T-helper 17 cell (primary cell): ENCODE measurements around the gene BCL2L11. TPM values are rescaled to one million over a fixed set of nuclear protein-coding genes. Genes with fewer than 3 reads are reported as not detected.

Source experiments
- ATAC-seq: fragments of 150-1000 bp; cut with Tn5 transposase; 2 replicates; pipeline ENCODE4 v1.10.0; 2021; ENCODE audit warnings: mild to moderate bottlenecking, moderate library complexity
- DNase-seq, 3 donors: peaks; one replicate each; pipeline versions ENCODE4 v3.0.0 to v3.0.0-alpha.2; 2020 to 2021
- H3K9me3 ChIP-seq: one replicate; pipeline ENCODE4 v1.7.0; 2013; ENCODE audit warnings: low read length, mild to moderate bottlenecking; ENCODE audit not compliant: control insufficient read depth, poor library complexity, severe bottlenecking
- H3K27ac Mint-ChIP-seq: one replicate; pipeline ENCODE4 v1.8.0; 2022; ENCODE audit warnings: mild to moderate bottlenecking, moderate library complexity, mixed read lengths
- H3K27me3 Mint-ChIP-seq: one replicate; pipeline ENCODE4 v1.8.0; 2022; ENCODE audit warnings: mixed read lengths
- H3K36me3 Mint-ChIP-seq: one replicate; pipeline ENCODE4 v1.8.0; 2022; ENCODE audit warnings: low read depth, mixed read lengths
- H3K4me1 Mint-ChIP-seq: one replicate; pipeline ENCODE4 v1.8.0; 2022; ENCODE audit warnings: mild to moderate bottlenecking, mixed read lengths
- H3K4me3 Mint-ChIP-seq: one replicate; pipeline ENCODE4 v1.8.0; 2022; ENCODE audit warnings: mild to moderate bottlenecking, moderate library complexity, mixed read lengths
- total RNA-seq, 4 donors: library from RNA in 2 of 4; stranded (reverse) in 2 of 4; gene quantifications; one replicate each; pipeline ENCODE4 v1.2.3 and lab custom pipeline; 2022 to 2026

Gene BCL2L11
- total RNA-seq, 2 donors from 2014 or later, result 29.5 to 47.2 TPM

DNA sequence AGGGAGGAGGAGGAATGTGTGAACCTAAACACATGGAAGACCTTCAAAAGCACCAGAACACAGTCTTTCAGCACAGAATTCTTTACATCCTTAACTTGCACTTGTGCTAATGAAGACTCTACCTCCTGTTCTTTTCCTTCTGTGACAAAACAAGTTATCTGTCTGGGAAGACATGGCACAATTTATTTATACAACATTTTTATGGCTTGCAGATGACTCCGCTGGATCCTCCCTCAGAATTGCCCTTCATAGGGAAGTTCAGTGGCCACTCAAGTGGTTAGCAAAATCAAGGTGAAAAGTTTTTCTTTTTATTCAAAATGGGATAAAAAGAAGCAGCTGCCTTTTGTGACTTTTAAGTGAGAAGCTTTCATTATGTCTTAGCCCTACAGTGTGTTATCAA lies 21.4 kb downstream of the BCL2L11 start:
- ATAC-seq (no peak), DNase-seq (no peak)
- Mint-ChIP-seq H3K27me3 (no peaks in the 10 kb centered on the region), H3K4me1 (peaks cover 12% of the 10 kb centered on the region), H3K4me3 (no peak overlapping the region), H3K36me3 (peaks cover 4% of the 10 kb centered on the region), H3K27ac (no peak overlapping the region)
- H3K9me3 ChIP-seq, result no peaks in the 10 kb centered on the region

DNA sequence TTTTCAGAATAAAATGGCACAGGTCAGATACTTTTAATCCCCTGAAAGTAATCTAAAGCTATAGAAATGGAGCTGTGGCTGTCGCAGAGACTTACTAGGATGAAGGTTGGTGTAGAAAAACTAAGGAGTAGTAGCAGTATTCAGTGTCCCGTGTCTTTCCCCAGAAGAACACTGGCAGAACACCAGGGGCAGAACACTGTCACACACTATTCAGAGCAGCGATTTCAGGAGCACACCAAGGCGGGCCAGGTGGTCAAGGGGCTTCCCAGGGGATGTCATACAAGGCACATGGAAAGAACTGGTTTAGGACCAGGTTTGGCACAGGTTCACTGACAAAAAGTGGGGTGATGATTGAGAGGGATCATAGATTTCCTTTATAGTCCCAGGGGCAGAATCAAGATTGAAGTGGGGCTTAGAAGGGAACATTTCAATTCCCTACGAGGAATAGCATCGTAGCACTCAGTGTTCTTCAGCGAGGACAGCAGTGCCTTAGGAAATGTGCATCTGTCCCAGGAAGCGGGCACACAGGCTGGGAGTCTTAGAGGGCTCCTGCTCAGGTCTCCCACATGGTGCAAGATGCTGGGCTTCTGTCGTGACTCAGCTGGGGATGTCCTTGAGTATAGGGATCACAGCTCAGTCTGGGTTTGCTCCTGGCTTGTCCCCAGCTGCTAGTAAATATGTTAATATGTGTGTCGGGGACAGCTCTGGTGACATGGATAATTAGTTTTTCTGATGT lies 22.6 kb downstream of the BCL2L11 start:
- peaks cover 9% of the 10 kb centered on the region for H3K4me1 Mint-ChIP-seq
- H3K27me3 Mint-ChIP-seq, result no peaks in the 10 kb centered on the region
- no peaks in the 10 kb centered on the region for H3K9me3 ChIP-seq
- ATAC-seq, result no peak
- no peak for DNase-seq
- no peak overlapping the region for H3K27ac Mint-ChIP-seq
- H3K4me3 Mint-ChIP-seq, result no peak overlapping the region
- peaks cover 2% of the 10 kb centered on the region for H3K36me3 Mint-ChIP-seq

DNA sequence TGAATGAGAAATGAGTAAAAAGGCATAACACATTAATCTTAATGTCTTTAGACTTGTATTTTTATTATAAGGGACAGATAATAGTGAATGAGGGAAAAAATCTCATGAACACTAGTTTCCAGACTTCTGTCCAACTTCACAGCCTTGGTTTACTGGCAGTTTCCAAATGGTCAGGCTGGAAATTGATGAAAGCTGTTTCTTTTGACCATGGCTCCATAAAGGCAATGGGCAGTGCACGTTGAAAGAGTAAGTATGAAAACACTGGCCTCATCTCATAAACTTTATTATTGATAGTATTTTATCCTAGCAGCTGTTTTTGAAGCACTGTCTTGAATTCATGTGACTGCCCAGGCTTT lies 23.1 kb downstream of the BCL2L11 start:
- no peak overlapping the region for H3K27ac Mint-ChIP-seq
- peaks cover 9% of the 10 kb centered on the region for H3K4me1 Mint-ChIP-seq
- ATAC-seq, result no peak
- H3K9me3 ChIP-seq, result no peaks in the 10 kb centered on the region
- no peaks in the 10 kb centered on the region for H3K27me3 Mint-ChIP-seq
- H3K36me3 Mint-ChIP-seq, result peaks cover 2% of the 10 kb centered on the region
- no peak for DNase-seq
- no peak overlapping the region for H3K4me3 Mint-ChIP-seq

DNA sequence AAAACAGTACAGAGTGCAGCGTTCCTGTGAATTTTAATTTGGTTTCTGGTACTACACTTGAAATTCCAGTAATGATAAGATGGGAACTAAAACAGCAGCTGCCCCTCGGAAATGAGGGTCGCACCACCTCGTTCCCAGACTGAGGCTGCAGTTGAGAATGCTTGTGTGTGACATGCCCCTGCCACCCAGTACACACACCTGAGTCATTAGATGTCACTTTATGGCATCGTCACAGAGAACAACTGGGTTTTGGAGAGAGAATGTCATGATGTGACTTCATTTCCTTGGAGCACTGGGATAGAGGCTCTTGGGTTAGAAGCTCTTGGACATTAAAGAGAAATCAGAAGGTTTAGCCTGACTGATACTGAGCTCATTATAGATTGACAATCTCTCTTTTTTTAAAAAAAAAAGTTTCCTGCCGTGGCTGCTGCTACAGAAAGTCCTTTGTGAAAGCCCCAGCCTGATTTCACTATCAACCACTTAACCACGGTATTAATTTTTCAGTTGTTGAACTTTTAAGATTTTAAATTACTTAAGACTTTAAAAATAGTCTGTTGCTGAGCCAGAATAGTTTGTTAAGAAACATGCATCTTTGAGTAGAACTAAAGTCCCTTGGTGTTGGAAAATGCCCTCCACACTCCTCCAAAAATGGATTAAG lies 24.5 kb downstream of the BCL2L11 start:
- H3K36me3 Mint-ChIP-seq, result peaks cover 8% of the 10 kb centered on the region

DNA sequence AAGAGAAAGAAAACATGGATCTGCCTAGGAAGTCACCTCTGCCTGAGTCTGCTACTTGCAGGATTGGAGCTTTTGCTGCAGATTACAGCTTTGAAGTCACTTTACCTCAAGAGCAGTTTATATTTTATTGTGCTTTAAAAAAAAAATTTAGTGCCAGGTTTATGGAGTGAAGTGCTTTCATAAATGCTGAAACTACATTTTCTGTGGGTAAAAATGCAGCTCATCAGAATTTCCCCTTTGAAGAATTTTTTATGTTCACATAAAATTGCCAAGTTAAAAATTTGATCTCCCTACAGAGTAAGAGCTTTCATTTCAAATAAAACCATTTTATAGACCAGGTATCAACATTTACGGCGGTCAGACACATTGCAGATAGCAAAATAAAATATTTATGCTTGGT lies 25.2 kb downstream of the BCL2L11 start:
- ATAC-seq, result no peak

More for the DNA sequence above, 24.5 kb downstream of the BCL2L11 start:
- Mint-ChIP-seq H3K27ac (no peak overlapping the region), H3K27me3 (no peaks in the 10 kb centered on the region), H3K4me1 (peaks cover 17% of the 10 kb centered on the region), H3K4me3 (no peak overlapping the region)
- DNase-seq, result no peak
- no peaks in the 10 kb centered on the region for H3K9me3 ChIP-seq
- ATAC-seq, result no peak

DNA sequence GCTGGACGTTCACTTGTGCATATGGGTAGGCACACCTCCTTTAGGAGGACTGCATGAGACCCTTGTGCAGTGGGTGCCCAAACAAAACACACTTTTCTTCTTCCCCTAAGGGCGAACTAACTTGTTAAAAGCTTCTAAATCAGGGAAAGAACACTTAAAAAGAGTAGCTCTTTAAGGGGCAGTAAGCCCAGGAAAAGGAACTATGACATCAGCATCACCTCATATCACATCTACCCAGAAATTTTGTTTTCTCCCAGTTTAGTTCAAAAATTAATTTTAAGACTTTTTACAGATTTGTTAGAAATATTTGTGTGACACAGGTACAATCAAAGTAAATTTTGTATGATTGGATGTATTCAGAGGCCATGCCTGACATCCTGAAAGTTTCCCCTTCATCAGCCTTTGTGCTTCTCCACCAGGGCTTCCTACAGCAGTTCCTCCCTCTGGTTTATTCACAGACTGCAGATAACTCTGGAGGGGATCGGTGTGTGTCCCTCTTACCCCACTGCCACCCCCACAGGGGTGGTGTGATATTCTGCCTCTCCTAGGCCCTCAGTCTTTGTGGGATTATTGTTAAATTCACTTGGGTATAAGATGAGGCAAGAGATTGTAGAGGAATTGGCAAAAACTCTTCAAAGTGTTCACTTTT lies 27.6 kb downstream of the BCL2L11 start:
- H3K9me3 ChIP-seq, result no peaks in the 10 kb centered on the region
- no peak overlapping the region for H3K4me3 Mint-ChIP-seq
- H3K27ac Mint-ChIP-seq, result no peak overlapping the region
- H3K36me3 Mint-ChIP-seq, result peaks cover 8% of the 10 kb centered on the region
- DNase-seq, result no peak
- no peaks in the 10 kb centered on the region for H3K27me3 Mint-ChIP-seq
- H3K4me1 Mint-ChIP-seq, result peaks cover 14% of the 10 kb centered on the region
- ATAC-seq, result no peak

More for the DNA sequence above, 25.2 kb downstream of the BCL2L11 start:
- H3K27me3 Mint-ChIP-seq, result no peaks in the 10 kb centered on the region
- H3K4me3 Mint-ChIP-seq, result no peak overlapping the region
- H3K9me3 ChIP-seq, result no peaks in the 10 kb centered on the region
- peaks cover 8% of the 10 kb centered on the region for H3K36me3 Mint-ChIP-seq
- H3K27ac Mint-ChIP-seq, result no peak overlapping the region
- no peak for DNase-seq
- H3K4me1 Mint-ChIP-seq, result peaks cover 17% of the 10 kb centered on the region

DNA sequence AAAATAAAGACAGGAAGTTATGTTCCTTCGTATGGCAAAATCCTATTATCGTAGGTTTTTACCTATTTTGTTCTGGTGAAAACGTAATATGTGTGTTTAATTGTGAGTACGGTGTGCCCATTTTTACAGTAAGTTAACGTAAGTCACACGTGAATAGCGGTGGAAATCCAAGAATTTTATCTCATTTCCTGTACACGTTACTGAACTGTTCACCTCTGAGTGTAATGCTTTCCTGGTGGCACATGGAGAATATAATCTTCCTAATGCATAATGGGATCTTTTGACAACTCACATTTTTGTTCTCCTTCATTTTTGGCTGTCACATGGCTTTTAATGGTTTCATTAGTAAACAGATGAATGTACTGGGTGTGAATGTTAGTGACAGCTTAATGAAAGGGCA lies 28.2 kb downstream of the BCL2L11 start:
- H3K4me1 Mint-ChIP-seq, result peaks cover 14% of the 10 kb centered on the region
- no peaks in the 10 kb centered on the region for H3K27me3 Mint-ChIP-seq
- H3K4me3 Mint-ChIP-seq, result no peak overlapping the region
- H3K36me3 Mint-ChIP-seq, result peaks cover 8% of the 10 kb centered on the region
- ATAC-seq, result no peak
- no peak overlapping the region for H3K27ac Mint-ChIP-seq
- no peak for DNase-seq
- H3K9me3 ChIP-seq, result no peaks in the 10 kb centered on the region

DNA sequence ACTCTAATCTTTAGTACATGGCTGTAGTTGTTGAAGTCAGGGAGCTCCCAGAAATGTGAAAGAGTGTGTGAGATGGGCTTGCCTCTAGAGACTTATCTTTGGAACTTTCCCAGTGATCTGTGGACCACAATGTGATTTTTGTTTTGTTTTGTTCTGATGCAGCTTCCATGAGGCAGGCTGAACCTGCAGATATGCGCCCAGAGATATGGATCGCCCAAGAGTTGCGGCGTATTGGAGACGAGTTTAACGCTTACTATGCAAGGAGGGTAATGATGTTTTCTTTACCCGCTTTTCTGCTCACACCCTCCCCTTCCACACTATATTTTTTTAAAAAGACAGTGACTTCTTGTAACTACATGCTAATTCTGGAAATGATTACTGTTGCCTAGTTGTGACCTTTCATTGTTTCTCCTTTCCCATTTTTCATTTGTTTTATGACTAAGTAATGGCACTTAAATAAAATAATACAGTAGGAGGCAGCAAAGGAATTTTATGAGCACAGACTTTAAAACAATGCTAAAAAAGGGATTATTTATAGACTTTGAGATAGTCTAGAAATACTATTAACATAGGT lies 29.3 kb downstream of the BCL2L11 start:
- Mint-ChIP-seq H3K4me3 (no peak overlapping the region), H3K4me1 (peaks cover 12% of the 10 kb centered on the region), H3K27ac (no peak overlapping the region), H3K36me3 (peaks cover 8% of the 10 kb centered on the region), H3K27me3 (no peaks in the 10 kb centered on the region)
- ATAC-seq (no peak), DNase-seq (no peak)
- no peaks in the 10 kb centered on the region for H3K9me3 ChIP-seq

DNA sequence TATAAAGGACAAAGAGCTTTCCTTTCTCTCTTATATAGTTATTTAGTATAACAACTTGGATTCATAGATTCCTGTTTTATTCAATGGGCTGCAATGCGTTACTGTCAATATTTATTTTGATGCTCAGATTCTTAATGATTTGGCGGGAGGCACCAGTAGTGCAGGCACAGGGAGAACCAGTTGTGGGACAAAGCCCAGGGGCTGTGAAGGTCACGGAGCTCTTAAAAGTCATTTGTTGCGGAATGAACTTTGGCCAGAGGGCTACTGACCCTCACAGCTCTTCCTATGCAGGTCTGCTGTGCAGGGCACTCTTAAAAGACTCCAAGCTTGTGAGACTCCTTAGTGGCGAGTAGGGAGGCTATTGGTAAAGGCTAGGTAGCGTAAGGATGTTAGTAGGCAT lies 34.0 kb downstream of the BCL2L11 start:
- no peaks in the 10 kb centered on the region for H3K9me3 ChIP-seq
- Mint-ChIP-seq H3K27me3 (no peaks in the 10 kb centered on the region), H3K4me3 (no peak overlapping the region), H3K36me3 (peaks cover 6% of the 10 kb centered on the region), H3K27ac (no peak overlapping the region), H3K4me1 (peaks cover 18% of the 10 kb centered on the region)
- no peak for DNase-seq
- no peak for ATAC-seq

DNA sequence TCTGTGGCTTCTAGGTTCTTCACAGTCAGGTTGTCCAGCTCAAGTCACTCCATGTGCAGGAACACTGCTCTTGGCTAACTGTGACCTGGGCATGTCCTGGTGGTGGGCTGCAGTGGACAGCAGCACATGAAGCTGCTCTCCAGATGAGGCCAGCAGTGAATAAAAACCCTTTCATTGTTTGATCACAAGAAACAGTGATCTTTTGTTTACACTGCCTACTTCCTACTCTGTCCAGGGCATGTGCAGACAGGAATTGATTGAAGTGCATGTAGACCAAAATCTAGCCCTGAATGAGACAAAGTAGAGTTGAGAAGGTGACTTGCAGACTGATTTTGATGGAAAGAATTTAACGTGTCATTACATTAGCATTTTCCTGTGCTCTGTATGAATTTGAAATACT lies 34.9 kb downstream of the BCL2L11 start:
- Mint-ChIP-seq H3K4me1 (peaks cover 22% of the 10 kb centered on the region), H3K36me3 (peaks cover 5% of the 10 kb centered on the region), H3K27me3 (no peaks in the 10 kb centered on the region), H3K4me3 (no peak overlapping the region), H3K27ac (no peak overlapping the region)
- no peak for ATAC-seq
- DNase-seq, result no peak
- H3K9me3 ChIP-seq, result no peaks in the 10 kb centered on the region

DNA sequence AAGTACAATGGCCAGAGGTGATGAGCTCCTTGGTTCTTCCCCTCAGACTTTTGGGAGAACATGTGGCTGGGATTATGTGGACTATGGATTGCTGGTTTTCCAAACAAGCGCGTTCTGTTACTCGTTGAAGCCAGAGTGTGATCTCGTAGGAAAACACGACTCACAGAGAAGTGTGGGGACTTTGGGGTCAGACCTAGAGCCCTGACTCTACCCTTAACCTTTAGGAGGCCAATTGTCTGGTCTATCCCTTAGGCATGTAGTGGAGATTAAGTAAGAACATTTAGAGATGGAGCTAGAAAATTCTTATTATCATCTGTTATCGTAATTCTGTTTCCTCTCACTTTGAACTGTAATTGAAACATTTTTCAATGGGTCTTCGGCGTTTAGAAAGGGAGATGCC lies 35.8 kb downstream of the BCL2L11 start:
- H3K27me3 Mint-ChIP-seq, result no peaks in the 10 kb centered on the region
- no peak for ATAC-seq
- peaks cover 23% of the 10 kb centered on the region for H3K4me1 Mint-ChIP-seq

DNA sequence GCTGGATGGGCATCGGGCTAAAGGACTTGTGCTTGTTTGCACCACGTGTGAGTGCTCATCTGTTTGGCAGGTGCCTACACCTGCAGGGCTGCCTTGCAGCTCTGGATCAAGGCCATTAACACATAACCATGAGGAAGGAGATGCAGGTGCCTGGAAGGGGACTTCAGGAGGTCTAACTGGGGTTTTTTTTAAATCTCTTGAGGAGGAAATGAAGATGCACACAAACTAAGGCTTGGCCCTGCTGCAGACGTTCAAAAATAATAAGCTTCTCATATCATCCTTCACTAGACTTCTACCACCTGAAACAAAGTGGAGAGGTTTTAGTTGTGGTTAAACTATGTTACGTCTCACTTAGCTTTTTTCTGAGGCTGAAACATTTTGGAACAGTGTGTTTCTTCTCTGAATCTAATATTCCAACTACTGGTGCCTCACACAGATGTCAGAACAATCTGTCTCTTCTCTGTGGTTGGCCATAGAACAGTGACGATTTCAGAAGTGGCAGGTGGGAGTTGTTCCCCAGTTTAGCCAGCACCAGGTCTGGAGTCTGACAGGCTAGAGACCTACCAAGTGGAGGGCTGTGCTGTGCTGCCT lies 36.5 kb downstream of the BCL2L11 start:
- H3K4me1 Mint-ChIP-seq, result peaks cover 27% of the 10 kb centered on the region
- no peaks in the 10 kb centered on the region for H3K9me3 ChIP-seq
- peak overlapping the region; percentile 39 for H3K4me3 Mint-ChIP-seq
- H3K27ac Mint-ChIP-seq, result no peak overlapping the region
- ATAC-seq (peak; percentile 53), DNase-seq (no peak)
- H3K36me3 Mint-ChIP-seq, result peaks cover 4% of the 10 kb centered on the region
- H3K27me3 Mint-ChIP-seq, result no peaks in the 10 kb centered on the region

More for the DNA sequence above, 35.8 kb downstream of the BCL2L11 start:
- Mint-ChIP-seq H3K4me3 (peak overlapping the region; percentile 39), H3K36me3 (peaks cover 4% of the 10 kb centered on the region), H3K27ac (no peak overlapping the region)
- H3K9me3 ChIP-seq, result no peaks in the 10 kb centered on the region
- DNase-seq, result no peak

DNA sequence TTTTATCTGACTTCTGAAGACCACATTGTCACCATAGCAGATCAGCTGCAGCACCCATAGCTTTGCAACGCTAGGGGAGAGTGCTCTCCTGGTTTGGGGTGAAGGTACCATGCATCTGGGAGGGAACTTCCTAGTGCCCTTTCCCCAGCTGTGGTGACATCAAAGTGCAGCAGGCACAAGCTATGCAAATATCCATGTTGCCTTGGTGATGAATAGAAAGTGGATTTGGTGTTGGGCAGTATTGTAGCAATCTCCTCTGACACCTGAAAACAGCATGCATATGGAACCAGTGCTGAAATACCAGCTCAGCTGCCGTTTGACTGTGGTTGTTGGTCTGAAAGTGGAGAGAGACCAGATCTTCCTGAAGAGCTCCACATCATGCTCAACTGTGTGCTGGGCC lies 37.1 kb downstream of the BCL2L11 start:
- ATAC-seq (peak; percentile 50), DNase-seq (no peak)
- Mint-ChIP-seq H3K36me3 (peaks cover 4% of the 10 kb centered on the region), H3K4me3 (no peak overlapping the region), H3K4me1 (peaks cover 34% of the 10 kb centered on the region), H3K27me3 (no peaks in the 10 kb centered on the region), H3K27ac (no peak overlapping the region)
- no peaks in the 10 kb centered on the region for H3K9me3 ChIP-seq
